Jurkat, Clone E6-1 (cell line): ENCODE data around the gene SDK2.

ENCODE experiments used
- DNase-seq: peaks from one replicate; pipeline ENCODE4 v3.0.0-alpha.2; 2011; ENCODE audit warnings: low read depth, low spot score
- H3K4me3 ChIP-seq: 2 replicates; pipeline ENCODE4 v1.5.1; 2011; ENCODE audit warnings: mild to moderate bottlenecking, low read length, control low read depth, moderate library complexity

Gene SDK2

GRCh38 chr17:73293031-73293430, 351.2 kb downstream of the SDK2 start:
- no peak for DNase-seq
- H3K4me3 ChIP-seq = no peak overlapping the region

GRCh38 chr17:73292031-73292531, 352.2 kb downstream of the SDK2 start:
- DNase-seq = no peak
- no peak overlapping the region for H3K4me3 ChIP-seq

GRCh38 chr17:73291260-73291801, 352.9 kb downstream of the SDK2 start:
- DNase-seq = no peak
- H3K4me3 ChIP-seq = no peak overlapping the region

GRCh38 chr17:73290399-73291259, 353.6 kb downstream of the SDK2 start:
- no peak for DNase-seq
- no peak overlapping the region for H3K4me3 ChIP-seq

GRCh38 chr17:73289549-73290254, 354.5 kb downstream of the SDK2 start:
- DNase-seq = no peak
- H3K4me3 ChIP-seq = no peak overlapping the region

- no peak overlapping the region for H3K4me3 ChIP-seq
- no peak for DNase-seq
These were observed 355.5 kb downstream of the SDK2 start for GRCh38 chr17:73288534-73289302.

- DNase-seq = no peak
- H3K4me3 ChIP-seq = no peak overlapping the region
These were observed 357.4 kb downstream of the SDK2 start for GRCh38 chr17:73286863-73287296.

GRCh38 chr17:73285916-73286862, 358.1 kb downstream of the SDK2 start:
- no peak overlapping the region for H3K4me3 ChIP-seq
- DNase-seq = no peak

- DNase-seq = no peak
- H3K4me3 ChIP-seq = no peak overlapping the region
These were observed 358.7 kb downstream of the SDK2 start for GRCh38 chr17:73285603-73285908.

GRCh38 chr17:73284906-73285602, 359.2 kb downstream of the SDK2 start:
- H3K4me3 ChIP-seq = no peak overlapping the region
- DNase-seq = no peak
